GM19238 (cell line): ENCODE data around the gene CCDC9.

Experiments
- DNase-seq: peaks from one replicate; pipeline ENCODE4 v3.0.0; 2011; ENCODE audit warnings: low spot score; ENCODE audit not compliant: insufficient read length

The CCDC9 gene

DNA sequence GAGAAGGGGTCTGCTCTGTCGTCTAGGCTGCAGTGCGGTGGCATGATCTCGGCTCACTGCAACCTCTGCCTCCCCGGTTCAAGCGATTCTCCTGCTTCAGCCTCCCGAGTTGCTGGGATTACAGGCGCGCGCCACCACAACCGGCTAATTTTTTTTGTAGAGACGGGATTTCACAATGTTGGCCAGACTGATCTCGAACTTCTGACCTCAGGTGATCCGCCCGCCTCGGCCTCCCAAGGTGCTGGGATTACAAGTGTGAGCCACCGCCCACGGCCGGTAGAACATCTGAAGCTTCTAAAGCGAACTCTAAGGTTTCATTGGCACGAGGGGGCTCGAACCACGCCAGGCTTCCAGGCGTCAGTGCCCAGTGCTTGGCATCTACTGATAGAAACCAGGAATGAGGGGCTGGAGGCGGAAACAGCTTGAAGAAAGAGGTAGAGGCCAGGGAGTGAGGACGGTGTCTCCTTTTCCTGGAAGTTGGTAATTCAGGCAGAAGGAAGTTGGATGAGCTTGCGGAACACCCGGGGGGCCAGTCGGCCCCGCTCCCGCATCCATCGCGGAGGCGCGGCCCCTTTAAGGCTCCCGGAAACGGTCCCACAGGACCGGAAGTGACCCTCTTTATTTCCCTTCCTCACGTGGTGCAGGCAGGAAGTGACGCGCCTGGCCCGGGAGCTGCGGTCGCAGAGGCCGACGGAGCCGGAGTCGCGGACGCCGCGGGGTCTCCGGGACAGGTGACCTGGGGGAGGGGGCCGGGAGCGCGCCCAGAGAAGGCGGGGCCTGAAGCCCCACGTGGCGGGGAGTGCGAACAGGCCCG is at the start of gene CCDC9:
Gene CCDC9, plus strand, starts transcription at position 647 of the 814 bp plus-strand sequence. CDS start 1,876 bp downstream, outside the sequence.
- DNase-seq, result peak; percentile 97

- DNase-seq, result no peak
Measured at GRCh38 chr19:47209319-47210179, 46.8 kb upstream of the CCDC9 start.

DNA sequence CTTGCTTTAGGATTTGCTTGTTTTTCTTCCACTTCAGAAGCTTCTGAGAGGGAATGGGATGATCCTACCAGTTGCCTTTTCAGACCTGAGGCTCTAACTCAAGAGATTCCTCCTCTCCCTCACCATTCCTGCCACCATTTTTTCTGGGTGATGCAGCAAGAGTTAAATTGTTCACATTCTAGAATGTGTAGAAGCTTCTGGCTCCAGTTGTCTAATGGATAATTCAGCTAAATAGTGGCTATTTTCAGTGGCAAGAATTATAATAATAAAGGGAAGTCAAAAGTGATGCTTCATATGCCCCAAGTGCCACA is 46.2 kb upstream of the CCDC9 start:
- DNase-seq, result no peak

- peak; percentile 51 for DNase-seq
Measured at GRCh38 chr19:47210689-47211316, 45.5 kb upstream of the CCDC9 start.

DNA sequence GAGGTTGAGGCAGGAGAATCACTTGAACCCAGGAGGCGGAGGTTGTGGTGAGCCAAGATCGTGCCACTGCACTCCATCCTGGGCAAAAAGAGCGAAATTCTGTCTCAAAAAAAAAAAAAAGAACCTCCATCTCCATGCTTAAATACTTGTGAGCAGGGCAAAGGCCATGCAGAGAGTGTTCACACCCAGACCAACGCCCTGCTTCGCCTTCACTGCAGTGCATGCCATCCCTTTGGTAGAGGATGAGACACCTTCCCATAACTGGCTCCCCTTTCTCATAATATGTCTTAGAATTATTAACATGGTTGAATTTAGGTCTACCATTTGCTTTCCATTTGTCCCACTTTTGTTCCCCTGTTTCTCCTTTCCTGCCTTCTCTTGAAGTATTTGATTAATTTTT is 40.7 kb upstream of the CCDC9 start:
- DNase-seq, result no peak

- no peak for DNase-seq
Measured at GRCh38 chr19:47221080-47221841, 35.1 kb upstream of the CCDC9 start.

DNA sequence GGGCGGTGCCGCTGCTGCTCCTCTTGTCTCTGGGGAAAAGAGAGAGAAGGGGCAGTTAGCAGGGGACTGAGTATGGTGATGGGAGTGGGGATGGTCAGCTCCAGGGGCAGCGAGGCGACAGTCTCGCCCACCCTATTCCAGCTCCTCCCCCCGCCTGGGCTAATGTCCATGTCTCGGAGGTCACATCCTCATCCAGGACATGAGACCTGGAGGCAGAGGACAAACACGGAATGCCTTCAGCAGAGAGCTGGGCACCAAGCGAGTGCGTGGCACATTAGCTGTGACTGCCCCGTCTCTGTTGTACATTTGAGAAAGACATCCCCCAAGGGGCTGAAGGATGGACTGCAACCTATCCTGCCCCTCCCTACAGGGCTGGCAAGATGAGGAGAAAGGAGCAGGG is 34.4 kb upstream of the CCDC9 start:
- no peak for DNase-seq

DNA sequence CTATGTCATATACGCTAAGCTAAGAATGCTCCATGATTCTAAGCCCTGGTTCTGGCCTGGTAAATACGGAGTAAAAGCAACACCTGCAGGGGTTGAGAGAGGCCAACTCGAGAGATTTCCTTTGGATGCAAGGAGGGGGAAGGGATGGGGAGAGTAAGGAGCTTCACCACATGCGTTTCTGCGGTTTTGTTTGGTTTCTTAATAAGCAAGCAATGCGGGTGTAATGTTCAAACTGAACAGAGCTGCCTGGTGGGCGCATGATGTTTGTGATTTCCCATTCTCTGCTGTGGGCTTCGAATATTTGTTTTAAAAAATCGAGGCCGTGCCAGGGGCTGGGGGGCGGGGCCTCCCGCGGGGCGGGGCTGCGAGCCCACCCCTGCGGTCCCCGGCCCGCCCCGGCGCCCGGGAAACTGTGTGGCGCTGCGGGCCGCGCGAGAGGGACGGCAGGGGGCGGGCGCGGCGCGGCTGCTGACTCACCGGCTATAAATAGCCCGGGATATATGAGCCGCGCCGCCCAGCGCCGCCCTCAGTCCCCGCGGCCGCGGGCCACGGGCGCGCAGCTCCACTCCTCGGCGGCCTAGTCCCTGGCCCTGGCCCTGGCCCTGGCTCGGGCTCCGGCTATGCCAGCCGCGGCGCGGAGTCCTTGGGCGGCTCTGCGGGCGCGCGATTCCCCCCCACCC is 30.4 kb upstream of the CCDC9 start:
- DNase-seq, result peak; percentile 94

GRCh38 chr19:47226426-47227351 is 29.6 kb upstream of the CCDC9 start:
- peak; percentile 81 for DNase-seq

- DNase-seq, result peak; percentile 80
Measured at GRCh38 chr19:47227352-47228167, 28.8 kb upstream of the CCDC9 start.

GRCh38 chr19:47228168-47228936 is 28.0 kb upstream of the CCDC9 start:
- DNase-seq, result no peak

DNA sequence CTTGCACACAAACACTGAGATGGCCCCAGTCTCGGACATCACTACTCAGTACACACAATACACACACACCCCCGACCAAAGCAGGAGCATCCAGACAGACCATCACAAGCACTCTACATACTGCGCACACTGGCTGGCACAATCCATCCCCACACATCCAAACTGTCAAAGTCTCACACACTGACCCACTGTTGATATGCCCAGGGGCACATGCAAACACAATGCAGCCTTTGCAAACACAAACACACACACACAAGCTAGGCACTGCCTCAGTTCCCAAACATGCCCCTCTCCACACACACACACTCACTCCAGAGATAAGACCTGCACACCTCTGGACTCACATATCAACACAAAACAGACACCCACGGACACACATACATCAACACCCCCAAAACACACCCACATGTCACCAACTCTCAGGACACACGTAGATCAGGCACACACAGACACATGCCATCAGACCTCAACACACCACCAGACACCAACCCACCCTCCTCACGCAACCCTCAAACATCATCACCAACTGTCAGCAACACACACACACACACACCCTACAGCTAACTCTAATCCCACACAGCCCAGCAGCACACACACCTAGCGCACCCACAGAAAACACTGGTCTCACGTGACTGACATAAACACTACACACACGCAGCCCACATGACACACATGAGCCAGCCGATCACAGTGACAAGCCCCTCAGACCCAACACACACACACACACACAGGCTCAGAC is 27.2 kb upstream of the CCDC9 start:
- DNase-seq, result no peak

DNA sequence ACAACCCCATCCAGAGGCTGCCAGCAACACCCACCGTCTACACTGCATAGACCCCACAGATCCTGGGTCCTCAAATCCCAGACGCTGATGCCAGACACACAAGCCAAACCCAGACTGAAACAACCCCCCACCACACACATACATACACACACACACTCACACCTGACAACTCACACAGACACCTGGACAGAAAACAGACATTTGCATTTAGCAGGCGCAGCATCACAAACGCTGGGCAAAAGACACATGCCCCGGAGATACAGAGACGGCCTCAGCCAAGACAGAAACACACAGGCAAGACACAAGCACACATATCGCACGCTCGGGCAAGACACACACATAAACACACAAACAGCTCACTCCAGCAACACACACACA is 26.7 kb upstream of the CCDC9 start:
- no peak for DNase-seq

- DNase-seq, result peak; percentile 76
Measured at GRCh38 chr19:47230054-47230920, 26.0 kb upstream of the CCDC9 start.

DNA sequence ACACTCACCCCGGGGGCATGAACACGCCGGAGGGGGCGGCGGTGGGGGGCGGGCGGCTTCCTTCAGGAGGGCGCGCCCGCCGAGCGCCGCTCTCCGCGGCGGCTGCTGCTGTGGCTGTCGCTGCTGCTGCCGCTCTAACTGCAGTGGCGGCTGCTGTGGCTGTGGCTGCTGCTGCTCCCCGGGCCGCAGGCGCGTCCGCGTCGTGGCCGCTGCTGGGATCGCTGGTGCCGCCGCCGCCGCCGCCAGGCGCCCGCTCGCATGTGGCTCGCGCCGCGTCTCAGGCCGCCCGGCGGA is 25.5 kb upstream of the CCDC9 start, which contains the start of gene BBC3:
Gene BBC3, minus strand, starts transcription at position 279 of the 294 bp plus-strand sequence. CDS start 2,768 bp downstream, outside the sequence.
- no peak for DNase-seq

- DNase-seq, result peak; percentile 85
Measured at GRCh38 chr19:47231215-47232054, 24.9 kb upstream of the CCDC9 start.
